SK-MEL-5 (cell line): ENCODE data around the gene GOSR2. TPM values are rescaled to one million over a fixed set of nuclear protein-coding genes. Genes with fewer than 3 reads are reported as not detected.

Source experiments
- small RNA-seq, 2 experiments: library from RNA; depleted of rRNA; stranded (forward); fragments of <200 nt; gene quantifications; one replicate each; pipeline ENCODE3, GENCODE V24; 2014
- total RNA-seq: library from RNA; depleted of rRNA; stranded (reverse); fragments of >200 nt; shearing (Covaris generic); gene quantifications from 2 replicates; pipeline ENCODE4 v1.2.3, GENCODE V29; 2014; rRNA removed

GOSR2 gene
- total RNA-seq, 1 experiment from 2014 or later, result 47.7 TPM

Small RNA genes lying within 50 kb of the gene (small RNA-seq; reads per million reads assigned to genes)
- gene MIR5089 (0 reads per million in 2 experiments), gene RNU6ATAC3P (0 to 0.05 reads per million in 2 experiments)

Other genes starting within 250 kb of the GOSR2 start
- gene WNT3, start 104.5 kb upstream of the GOSR2 start, total RNA-seq, result 0.77 and 1.1 TPM in 2 replicates
- gene WNT9B, start 71.6 kb upstream of the GOSR2 start, total RNA-seq, result not detected in 2 replicates
- not detected in 2 replicates for gene RPRML, start 56.1 kb downstream of the GOSR2 start, total RNA-seq